GM23338 (cell line): Measurements from ENCODE around the gene ASAP2. TPM values are rescaled to one million over a fixed set of nuclear protein-coding genes. Genes with fewer than 3 reads are reported as not detected.

Experiments used
- ATAC-seq: fragments of 200-7000 bp; cut with Tn5 transposase; 3 replicates; pipeline ENCODE4 v1.9.1; 2020
- DNase-seq: peaks from one replicate; pipeline ENCODE4 v3.0.0-alpha.2; 2015; ENCODE audit warnings: low spot score
- H2AFZ ChIP-seq: fragments of 200-600 bp; sonication (generic); 2 replicates; pipeline ENCODE4 v1.8.0; 2016; ENCODE audit warnings: antibody characterized with exemption, mild to moderate bottlenecking, moderate library complexity
- H3F3A ChIP-seq: fragments of 200-600 bp; sonication (generic); replicated peaks from 2 replicates; pipeline ENCODE4 v1.8.0; 2017; ENCODE audit warnings: antibody characterized with exemption, mixed run types, low read depth
- H3K27ac ChIP-seq: fragments of 200-600 bp; sonication (generic); 2 replicates; pipeline ENCODE4 v1.6.1; 2016; ENCODE audit warnings: low read depth
- H3K27me3 ChIP-seq: fragments of 200-600 bp; sonication (generic); 2 replicates; pipeline ENCODE4 v1.8.0; 2016; ENCODE audit warnings: mild to moderate bottlenecking, mixed run types, moderate library complexity; ENCODE audit not compliant: insufficient read depth
- H3K36me3 ChIP-seq: fragments of 200-600 bp; sonication (generic); 2 replicates; pipeline ENCODE4 v1.8.0; 2016; ENCODE audit warnings: mild to moderate bottlenecking; ENCODE audit not compliant: insufficient read depth
- H3K4me1 ChIP-seq: fragments of 200-600 bp; sonication (generic); 2 replicates; pipeline ENCODE4 v1.8.0; 2016; ENCODE audit warnings: mild to moderate bottlenecking, moderate library complexity; ENCODE audit not compliant: insufficient read depth
- H3K4me2 ChIP-seq: fragments of 200-600 bp; sonication (generic); 2 replicates; pipeline ENCODE4 v1.7.1; 2017; ENCODE audit warnings: mixed run types
- H3K4me3 ChIP-seq: fragments of 200-600 bp; sonication (generic); 2 replicates; pipeline ENCODE4 v1.6.1; 2016; ENCODE audit warnings: mixed run types
- H3K79me2 ChIP-seq: fragments of 200-600 bp; sonication (generic); replicated peaks from 2 replicates; pipeline ENCODE4 v1.8.0; 2017; ENCODE audit warnings: mild to moderate bottlenecking; ENCODE audit not compliant: insufficient read depth
- H3K9me2 ChIP-seq: fragments of 200-600 bp; sonication (generic); 2 replicates; pipeline ENCODE4 v1.8.0; 2017; ENCODE audit not compliant: insufficient read depth
- H4K20me1 ChIP-seq: fragments of 200-600 bp; sonication (generic); replicated peaks from 2 replicates; pipeline ENCODE4 v1.8.0; 2017; ENCODE audit warnings: mild to moderate bottlenecking; ENCODE audit not compliant: insufficient read depth
- H3K27ac Mint-ChIP-seq: 2 replicates; pipeline ENCODE4 v1.8.0; 2020; ENCODE audit warnings: inconsistent platforms, mild to moderate bottlenecking, moderate library complexity, mixed read lengths
- H3K27me3 Mint-ChIP-seq: 3 replicates; pipeline ENCODE4 v1.8.0; 2022; ENCODE audit warnings: low read depth, mild to moderate bottlenecking, moderate library complexity, mixed read lengths, inconsistent platforms; ENCODE audit not compliant: insufficient read depth, poor library complexity
- H3K36me3 Mint-ChIP-seq: 3 replicates; pipeline ENCODE4 v1.8.0; 2021; ENCODE audit warnings: low read depth, mild to moderate bottlenecking, inconsistent platforms, moderate library complexity, mixed read lengths
- H3K4me1 Mint-ChIP-seq: 3 replicates; pipeline ENCODE4 v1.8.0; 2020; ENCODE audit warnings: mild to moderate bottlenecking, inconsistent platforms, mixed read lengths
- H3K4me3 Mint-ChIP-seq: 3 replicates; pipeline ENCODE4 v1.8.0; 2021; ENCODE audit warnings: moderate library complexity, mild to moderate bottlenecking, inconsistent platforms, mixed read lengths
- H3K9me3 Mint-ChIP-seq: 3 replicates; pipeline ENCODE4 v1.8.0; 2020; ENCODE audit warnings: moderate library complexity, mild to moderate bottlenecking, inconsistent platforms, mixed read lengths
- CREB1 ChIP-seq: fragments of 250-450 bp; sonication (Bioruptor Pico); IDR thresholded peaks from 2 replicates; pipeline ENCODE4 v1.5.0; 2020; ENCODE audit warnings: low read depth, mild to moderate bottlenecking, moderate library complexity
- EZH2phosphoT487 ChIP-seq: fragments of 200-600 bp; sonication (generic); IDR thresholded peaks from one replicate; pipeline ENCODE4 v1.8.1; 2018; ENCODE audit warnings: antibody characterized with exemption; ENCODE audit not compliant: unreplicated experiment
- JUNB ChIP-seq: IDR thresholded peaks from one replicate; pipeline ENCODE4 v1.6.1; 2016; ENCODE audit warnings: antibody characterized with exemption; ENCODE audit not compliant: unreplicated experiment
- NANOG ChIP-seq: IDR thresholded peaks from 2 replicates; pipeline ENCODE4 v1.6.1; 2016; ENCODE audit warnings: antibody characterized with exemption, borderline replicate concordance
- POLR2AphosphoS5 ChIP-seq: IDR thresholded peaks from 2 replicates; pipeline ENCODE4 v1.6.1; 2016; ENCODE audit warnings: antibody characterized with exemption, low read depth
- ZNF331 ChIP-seq: fragments of 250-450 bp; sonication (Bioruptor Pico); IDR thresholded peaks from 2 replicates; pipeline ENCODE4 v1.5.0; 2020; ENCODE audit warnings: low read depth, mild to moderate bottlenecking, moderate library complexity
- polyA plus RNA-seq: library from polyadenylated mRNA; unstranded; fragments of >200 nt; fragmentation: Nextera tagmentation; extraction: Ambion mirVana; gene quantifications from 2 replicates; pipeline ENCODE4 v1.2.1, GENCODE V29; 2016
- total RNA-seq: library from RNA; depleted of rRNA; stranded (reverse); fragments of >200 nt; shearing (Covaris generic); gene quantifications from 2 replicates; pipeline ENCODE4 v1.2.3, GENCODE V29; 2014
- TF ChIP-seq, protein P1 (sequence below): IDR thresholded peaks from one replicate; pipeline ENCODE4 v1.6.1; 2018; ENCODE audit warnings: antibody characterized with exemption; ENCODE audit not compliant: unreplicated experiment
- TF ChIP-seq, protein P2 (sequence below): fragments of 250-450 bp; sonication (Bioruptor Pico); IDR thresholded peaks from 2 replicates; pipeline ENCODE4 v1.5.0; 2020; ENCODE audit warnings: mild to moderate bottlenecking, moderate library complexity
- TF ChIP-seq, protein P3 (sequence below): IDR thresholded peaks from 2 replicates; pipeline ENCODE4 v1.6.1; 2016; ENCODE audit warnings: antibody characterized with exemption

Gene ASAP2
- total and polyA plus RNA-seq, 2 experiments from 2014 or later, result 2.6 to 15.6 TPM

GRCh38 chr2:9428965-9429577 lies 222.5 kb downstream of the ASAP2 start:
- H3K36me3 ChIP-seq, result peaks cover 45% of the 10 kb centered on the region
- no peak overlapping the region for H3K27ac ChIP-seq
- H3K9me2 ChIP-seq, result no peaks in the 10 kb centered on the region
- H3K4me2 ChIP-seq, result no peak overlapping the region
- no peak overlapping the region for H3K27ac Mint-ChIP-seq
- peaks cover 22% of the 10 kb centered on the region for H4K20me1 ChIP-seq
- H3K4me1 Mint-ChIP-seq, result no peaks in the 10 kb centered on the region; the same call in 2 of the 3 replicates
- no peaks in the 10 kb centered on the region for H3K27me3 ChIP-seq
- peaks cover 36% of the 10 kb centered on the region for H3K79me2 ChIP-seq
- no peak overlapping the region for H2AFZ ChIP-seq
- no peak overlapping the region for H3K4me3 Mint-ChIP-seq
- H3K4me3 ChIP-seq, result no peak overlapping the region
- peaks cover 43% of the 10 kb centered on the region for H3K36me3 Mint-ChIP-seq
- no peaks in the 10 kb centered on the region for H3K9me3 Mint-ChIP-seq
- TF ChIP-seq ZNF331 (CRISPR knock-in tag) (no peak), JUNB (no peak), EZH2phosphoT487 (no peak), NANOG (no peak), CREB1 (no peak), POLR2AphosphoS5 (no peak)
- TF ChIP-seq, protein P1, sequence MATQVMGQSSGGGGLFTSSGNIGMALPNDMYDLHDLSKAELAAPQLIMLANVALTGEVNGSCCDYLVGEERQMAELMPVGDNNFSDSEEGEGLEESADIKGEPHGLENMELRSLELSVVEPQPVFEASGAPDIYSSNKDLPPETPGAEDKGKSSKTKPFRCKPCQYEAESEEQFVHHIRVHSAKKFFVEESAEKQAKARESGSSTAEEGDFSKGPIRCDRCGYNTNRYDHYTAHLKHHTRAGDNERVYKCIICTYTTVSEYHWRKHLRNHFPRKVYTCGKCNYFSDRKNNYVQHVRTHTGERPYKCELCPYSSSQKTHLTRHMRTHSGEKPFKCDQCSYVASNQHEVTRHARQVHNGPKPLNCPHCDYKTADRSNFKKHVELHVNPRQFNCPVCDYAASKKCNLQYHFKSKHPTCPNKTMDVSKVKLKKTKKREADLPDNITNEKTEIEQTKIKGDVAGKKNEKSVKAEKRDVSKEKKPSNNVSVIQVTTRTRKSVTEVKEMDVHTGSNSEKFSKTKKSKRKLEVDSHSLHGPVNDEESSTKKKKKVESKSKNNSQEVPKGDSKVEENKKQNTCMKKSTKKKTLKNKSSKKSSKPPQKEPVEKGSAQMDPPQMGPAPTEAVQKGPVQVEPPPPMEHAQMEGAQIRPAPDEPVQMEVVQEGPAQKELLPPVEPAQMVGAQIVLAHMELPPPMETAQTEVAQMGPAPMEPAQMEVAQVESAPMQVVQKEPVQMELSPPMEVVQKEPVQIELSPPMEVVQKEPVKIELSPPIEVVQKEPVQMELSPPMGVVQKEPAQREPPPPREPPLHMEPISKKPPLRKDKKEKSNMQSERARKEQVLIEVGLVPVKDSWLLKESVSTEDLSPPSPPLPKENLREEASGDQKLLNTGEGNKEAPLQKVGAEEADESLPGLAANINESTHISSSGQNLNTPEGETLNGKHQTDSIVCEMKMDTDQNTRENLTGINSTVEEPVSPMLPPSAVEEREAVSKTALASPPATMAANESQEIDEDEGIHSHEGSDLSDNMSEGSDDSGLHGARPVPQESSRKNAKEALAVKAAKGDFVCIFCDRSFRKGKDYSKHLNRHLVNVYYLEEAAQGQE, result no peak
- TF ChIP-seq, protein P2, sequence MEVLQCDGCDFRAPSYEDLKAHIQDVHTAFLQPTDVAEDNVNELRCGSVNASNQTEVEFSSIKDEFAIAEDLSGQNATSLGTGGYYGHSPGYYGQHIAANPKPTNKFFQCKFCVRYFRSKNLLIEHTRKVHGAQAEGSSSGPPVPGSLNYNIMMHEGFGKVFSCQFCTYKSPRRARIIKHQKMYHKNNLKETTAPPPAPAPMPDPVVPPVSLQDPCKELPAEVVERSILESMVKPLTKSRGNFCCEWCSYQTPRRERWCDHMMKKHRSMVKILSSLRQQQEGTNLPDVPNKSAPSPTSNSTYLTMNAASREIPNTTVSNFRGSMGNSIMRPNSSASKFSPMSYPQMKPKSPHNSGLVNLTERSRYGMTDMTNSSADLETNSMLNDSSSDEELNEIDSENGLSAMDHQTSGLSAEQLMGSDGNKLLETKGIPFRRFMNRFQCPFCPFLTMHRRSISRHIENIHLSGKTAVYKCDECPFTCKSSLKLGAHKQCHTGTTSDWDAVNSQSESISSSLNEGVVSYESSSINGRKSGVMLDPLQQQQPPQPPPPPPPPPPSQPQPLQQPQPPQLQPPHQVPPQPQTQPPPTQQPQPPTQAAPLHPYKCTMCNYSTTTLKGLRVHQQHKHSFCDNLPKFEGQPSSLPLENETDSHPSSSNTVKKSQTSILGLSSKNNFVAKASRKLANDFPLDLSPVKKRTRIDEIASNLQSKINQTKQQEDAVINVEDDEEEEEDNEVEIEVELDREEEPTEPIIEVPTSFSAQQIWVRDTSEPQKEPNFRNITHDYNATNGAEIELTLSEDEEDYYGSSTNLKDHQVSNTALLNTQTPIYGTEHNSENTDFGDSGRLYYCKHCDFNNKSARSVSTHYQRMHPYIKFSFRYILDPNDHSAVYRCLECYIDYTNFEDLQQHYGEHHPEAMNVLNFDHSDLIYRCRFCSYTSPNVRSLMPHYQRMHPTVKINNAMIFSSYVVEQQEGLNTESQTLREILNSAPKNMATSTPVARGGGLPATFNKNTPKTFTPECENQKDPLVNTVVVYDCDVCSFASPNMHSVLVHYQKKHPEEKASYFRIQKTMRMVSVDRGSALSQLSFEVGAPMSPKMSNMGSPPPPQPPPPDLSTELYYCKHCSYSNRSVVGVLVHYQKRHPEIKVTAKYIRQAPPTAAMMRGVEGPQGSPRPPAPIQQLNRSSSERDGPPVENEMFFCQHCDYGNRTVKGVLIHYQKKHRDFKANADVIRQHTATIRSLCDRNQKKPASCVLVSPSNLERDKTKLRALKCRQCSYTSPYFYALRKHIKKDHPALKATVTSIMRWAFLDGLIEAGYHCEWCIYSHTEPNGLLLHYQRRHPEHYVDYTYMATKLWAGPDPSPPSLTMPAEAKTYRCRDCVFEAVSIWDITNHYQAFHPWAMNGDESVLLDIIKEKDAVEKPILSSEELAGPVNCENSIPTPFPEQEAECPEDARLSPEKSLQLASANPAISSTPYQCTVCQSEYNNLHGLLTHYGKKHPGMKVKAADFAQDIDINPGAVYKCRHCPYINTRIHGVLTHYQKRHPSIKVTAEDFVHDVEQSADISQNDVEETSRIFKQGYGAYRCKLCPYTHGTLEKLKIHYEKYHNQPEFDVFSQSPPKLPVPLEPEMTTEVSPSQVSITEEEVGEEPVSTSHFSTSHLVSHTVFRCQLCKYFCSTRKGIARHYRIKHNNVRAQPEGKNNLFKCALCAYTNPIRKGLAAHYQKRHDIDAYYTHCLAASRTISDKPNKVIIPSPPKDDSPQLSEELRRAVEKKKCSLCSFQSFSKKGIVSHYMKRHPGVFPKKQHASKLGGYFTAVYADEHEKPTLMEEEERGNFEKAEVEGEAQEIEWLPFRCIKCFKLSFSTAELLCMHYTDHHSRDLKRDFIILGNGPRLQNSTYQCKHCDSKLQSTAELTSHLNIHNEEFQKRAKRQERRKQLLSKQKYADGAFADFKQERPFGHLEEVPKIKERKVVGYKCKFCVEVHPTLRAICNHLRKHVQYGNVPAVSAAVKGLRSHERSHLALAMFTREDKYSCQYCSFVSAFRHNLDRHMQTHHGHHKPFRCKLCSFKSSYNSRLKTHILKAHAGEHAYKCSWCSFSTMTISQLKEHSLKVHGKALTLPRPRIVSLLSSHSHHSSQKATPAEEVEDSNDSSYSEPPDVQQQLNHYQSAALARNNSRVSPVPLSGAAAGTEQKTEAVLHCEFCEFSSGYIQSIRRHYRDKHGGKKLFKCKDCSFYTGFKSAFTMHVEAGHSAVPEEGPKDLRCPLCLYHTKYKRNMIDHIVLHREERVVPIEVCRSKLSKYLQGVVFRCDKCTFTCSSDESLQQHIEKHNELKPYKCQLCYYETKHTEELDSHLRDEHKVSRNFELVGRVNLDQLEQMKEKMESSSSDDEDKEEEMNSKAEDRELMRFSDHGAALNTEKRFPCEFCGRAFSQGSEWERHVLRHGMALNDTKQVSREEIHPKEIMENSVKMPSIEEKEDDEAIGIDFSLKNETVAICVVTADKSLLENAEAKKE (CRISPR knock-in tag), result no peak
- TF ChIP-seq, protein P3, sequence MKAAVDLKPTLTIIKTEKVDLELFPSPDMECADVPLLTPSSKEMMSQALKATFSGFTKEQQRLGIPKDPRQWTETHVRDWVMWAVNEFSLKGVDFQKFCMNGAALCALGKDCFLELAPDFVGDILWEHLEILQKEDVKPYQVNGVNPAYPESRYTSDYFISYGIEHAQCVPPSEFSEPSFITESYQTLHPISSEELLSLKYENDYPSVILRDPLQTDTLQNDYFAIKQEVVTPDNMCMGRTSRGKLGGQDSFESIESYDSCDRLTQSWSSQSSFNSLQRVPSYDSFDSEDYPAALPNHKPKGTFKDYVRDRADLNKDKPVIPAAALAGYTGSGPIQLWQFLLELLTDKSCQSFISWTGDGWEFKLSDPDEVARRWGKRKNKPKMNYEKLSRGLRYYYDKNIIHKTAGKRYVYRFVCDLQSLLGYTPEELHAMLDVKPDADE, result no peak
- no peaks in the 10 kb centered on the region for H3K27me3 Mint-ChIP-seq
- ATAC-seq (no peak), DNase-seq (no peak)
- H3K4me1 ChIP-seq, result no peaks in the 10 kb centered on the region; the same call in 1 of the 2 replicates
- no peaks in the 10 kb centered on the region for H3F3A ChIP-seq
